22Rv1 (cell line): ENCODE data around the gene CDKAL1.

Experiments used
- H3K27ac ChIP-seq: fragments of 450-650 bp; 2 replicates; pipeline ENCODE4 v1.5.1; 2017
- ZFX ChIP-seq: fragments of 450-650 bp; IDR thresholded peaks from 2 replicates; pipeline ENCODE4 v1.6.1; 2017; ENCODE audit warnings: antibody characterized with exemption, borderline replicate concordance
- TF ChIP-seq, protein P1 (sequence below): fragments of 450-650 bp; IDR thresholded peaks from 2 replicates; pipeline ENCODE4 v1.5.1; 2017; ENCODE audit warnings: mild to moderate bottlenecking

The CDKAL1 gene

GRCh38 chr6:21001736-21002135 is 467.5 kb downstream of the CDKAL1 start:
- no peak overlapping the region for H3K27ac ChIP-seq
- TF ChIP-seq ZFX, result no peak
- TF ChIP-seq, protein P1, sequence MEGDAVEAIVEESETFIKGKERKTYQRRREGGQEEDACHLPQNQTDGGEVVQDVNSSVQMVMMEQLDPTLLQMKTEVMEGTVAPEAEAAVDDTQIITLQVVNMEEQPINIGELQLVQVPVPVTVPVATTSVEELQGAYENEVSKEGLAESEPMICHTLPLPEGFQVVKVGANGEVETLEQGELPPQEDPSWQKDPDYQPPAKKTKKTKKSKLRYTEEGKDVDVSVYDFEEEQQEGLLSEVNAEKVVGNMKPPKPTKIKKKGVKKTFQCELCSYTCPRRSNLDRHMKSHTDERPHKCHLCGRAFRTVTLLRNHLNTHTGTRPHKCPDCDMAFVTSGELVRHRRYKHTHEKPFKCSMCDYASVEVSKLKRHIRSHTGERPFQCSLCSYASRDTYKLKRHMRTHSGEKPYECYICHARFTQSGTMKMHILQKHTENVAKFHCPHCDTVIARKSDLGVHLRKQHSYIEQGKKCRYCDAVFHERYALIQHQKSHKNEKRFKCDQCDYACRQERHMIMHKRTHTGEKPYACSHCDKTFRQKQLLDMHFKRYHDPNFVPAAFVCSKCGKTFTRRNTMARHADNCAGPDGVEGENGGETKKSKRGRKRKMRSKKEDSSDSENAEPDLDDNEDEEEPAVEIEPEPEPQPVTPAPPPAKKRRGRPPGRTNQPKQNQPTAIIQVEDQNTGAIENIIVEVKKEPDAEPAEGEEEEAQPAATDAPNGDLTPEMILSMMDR, result no peak

DNA sequence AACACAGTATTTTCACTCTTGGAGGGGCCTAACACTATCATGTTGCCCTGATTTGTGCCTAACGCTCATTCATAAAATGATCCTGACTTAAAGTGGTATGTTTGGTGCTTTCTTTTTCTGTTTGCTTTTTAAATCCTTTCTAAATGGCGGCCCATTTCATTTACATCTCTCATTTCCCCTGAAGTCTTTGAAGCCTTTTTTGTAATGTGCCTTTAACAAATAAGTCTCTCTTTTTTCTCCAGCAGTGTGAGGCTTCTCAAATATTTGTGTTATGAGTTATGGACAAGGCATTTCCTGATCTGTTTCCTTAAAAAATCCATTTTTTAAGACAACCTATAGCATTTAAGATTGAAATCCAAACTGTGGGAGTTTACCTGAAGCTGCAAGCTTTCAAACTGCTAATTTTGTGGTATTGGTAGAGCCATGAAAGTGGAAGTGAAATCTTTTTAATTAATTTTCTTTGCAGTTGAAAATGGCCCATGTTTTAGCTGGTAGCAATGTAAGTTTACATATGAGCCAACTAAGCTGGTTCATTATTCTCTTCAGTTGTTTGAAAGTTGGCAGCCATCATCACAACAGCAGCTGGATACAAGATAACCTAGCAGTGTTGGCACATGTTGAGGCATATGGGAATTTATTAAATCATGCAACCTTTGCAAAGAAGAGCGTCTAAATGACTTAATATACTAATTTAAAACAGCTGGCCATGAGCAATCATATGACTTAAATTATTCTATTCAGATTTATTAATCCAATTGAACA is 469.7 kb downstream of the CDKAL1 start:
- no peak overlapping the region for H3K27ac ChIP-seq
- TF ChIP-seq ZFX, result no peak
- TF ChIP-seq, protein P1, result no peak

DNA sequence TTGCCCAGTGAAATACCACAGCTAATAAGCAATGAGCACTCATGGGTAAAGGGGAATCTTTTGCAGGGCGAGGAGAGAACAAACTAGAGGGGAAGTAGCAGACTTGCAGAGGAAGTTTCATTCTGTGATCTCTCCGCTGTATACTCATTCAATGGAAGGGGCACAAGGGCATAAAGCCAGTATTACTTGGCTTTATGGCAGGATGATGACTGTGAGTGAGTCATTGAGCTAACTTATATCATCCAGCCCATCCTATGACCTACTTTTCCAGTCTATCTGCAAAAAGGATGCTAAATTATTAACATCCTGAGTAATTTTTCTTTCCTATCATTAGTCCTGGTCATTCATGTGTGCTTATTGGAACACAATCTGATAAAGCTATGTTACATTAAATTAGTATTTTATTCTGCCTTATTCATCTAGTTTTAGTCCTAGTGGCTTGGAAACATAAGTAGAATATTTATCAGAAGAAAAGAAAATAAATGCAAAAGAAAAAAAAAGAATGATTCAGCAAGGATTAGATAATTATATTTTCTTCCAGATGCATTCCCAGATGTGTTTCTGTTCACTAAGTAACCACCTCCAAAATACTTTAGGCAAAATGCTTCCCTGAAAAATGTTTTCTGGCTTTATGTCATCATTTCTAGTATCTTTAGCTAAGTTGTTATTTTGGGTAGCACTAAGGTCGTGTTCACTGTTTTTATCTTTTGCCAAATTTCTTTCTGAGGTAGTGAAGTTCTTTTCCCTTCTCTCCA is 471.7 kb downstream of the CDKAL1 start:
- TF ChIP-seq, protein P1, result no peak
- TF ChIP-seq ZFX, result no peak
- H3K27ac ChIP-seq, result no peak overlapping the region

- TF ChIP-seq ZFX, result no peak
- TF ChIP-seq, protein P1, result peak; percentile 24; the same call in 1 of the 2 replicates
- H3K27ac ChIP-seq, result no peak overlapping the region
Observed at GRCh38 chr6:21019614-21020013, 485.4 kb downstream of the CDKAL1 start.

GRCh38 chr6:21022343-21023107 is 488.3 kb downstream of the CDKAL1 start:
- no peak overlapping the region for H3K27ac ChIP-seq
- TF ChIP-seq, protein P1, result no peak
- no peak for TF ChIP-seq ZFX

- no peak for TF ChIP-seq ZFX
- TF ChIP-seq, protein P1, result no peak
- no peak overlapping the region for H3K27ac ChIP-seq
Observed at GRCh38 chr6:21023210-21023609, 489.0 kb downstream of the CDKAL1 start.

DNA sequence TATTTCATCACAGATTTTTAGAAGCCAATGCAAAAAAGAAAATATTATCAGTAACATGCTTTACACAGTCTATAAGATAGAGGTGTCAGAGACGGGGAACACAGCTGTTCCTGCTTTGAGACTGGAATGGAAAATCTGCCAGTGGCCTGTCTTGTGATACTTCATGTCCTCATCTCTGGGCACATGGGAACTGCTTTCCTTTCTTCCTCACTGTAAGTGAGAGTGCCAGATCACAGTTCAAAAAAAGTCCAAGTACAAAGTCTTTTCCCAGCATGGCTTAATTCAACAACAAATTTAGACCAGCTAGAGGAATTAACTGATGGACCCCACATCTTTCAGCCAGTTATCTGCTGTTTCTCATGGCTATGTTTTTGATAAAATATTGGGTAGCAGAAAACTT is 490.4 kb downstream of the CDKAL1 start:
- TF ChIP-seq, protein P1, result no peak
- H3K27ac ChIP-seq, result no peak overlapping the region
